Transverse colon (tissue), 4 donors: ENCODE data around the gene KAT7. TPM values are rescaled to one million over a fixed set of nuclear protein-coding genes. Genes with fewer than 3 reads are reported as not detected.

Experiments used
- DNase-seq: peaks from one replicate; pipeline ENCODE4 v3.0.0-alpha.2; 2019
- H3K27ac ChIP-seq, 4 donors: fragments of 200-600 bp; sonication (generic); 2 replicates each; pipeline ENCODE4 v1.5.1; 2016 to 2018; ENCODE audit warnings: inconsistent platforms in 4 of 4
- H3K27me3 ChIP-seq: fragments of 200-600 bp; sonication (generic); 2 replicates; pipeline ENCODE4 v1.5.1; 2017; ENCODE audit warnings: inconsistent platforms
- H3K36me3 ChIP-seq, 4 donors: fragments of 200-600 bp; sonication (generic); 2 replicates each; pipeline ENCODE4 v1.5.1; 2017 to 2019; ENCODE audit warnings: inconsistent platforms in 4 of 4
- H3K4me1 ChIP-seq, 4 donors: fragments of 200-600 bp; sonication (generic); 2 replicates each; pipeline ENCODE4 v1.5.1; 2017 to 2020; ENCODE audit warnings: inconsistent platforms in 4 of 4
- H3K4me3 ChIP-seq, 4 donors: fragments of 200-600 bp; sonication (generic); 1 replicate in 1 of 4; 2 replicates in 3 of 4; pipeline versions ENCODE4 v1.5.1 to v1.6.1; 2017 to 2019; ENCODE audit warnings: inconsistent platforms in 4 of 4
- H3K9me3 ChIP-seq, 2 donors: fragments of 200-600 bp; sonication (generic); 2 replicates each; pipeline ENCODE4 v1.5.1; 2017 to 2019; ENCODE audit warnings: inconsistent platforms in 2 of 2
- CTCF ChIP-seq, 5 experiments: fragments of 200-600 bp in 3 of 5; fragments of 450-650 bp in 2 of 5; sonication (generic) in 3 of 5; IDR thresholded peaks; 1 replicate in 2 of 5; 2 replicates in 3 of 5; pipeline ENCODE4 v1.5.1; 2016 to 2017; ENCODE audit warnings: antibody characterized with exemption in 5 of 5, inconsistent platforms in 3 of 5, mild to moderate bottlenecking in 2 of 5, moderate library complexity in 1 of 5
- EP300 ChIP-seq: sonication (generic); formaldehyde crosslinking; IDR thresholded peaks from one replicate; pipeline ENCODE4 v1.6.1; 2017; ENCODE audit warnings: antibody characterized with exemption, low read depth
- POLR2A ChIP-seq: fragments of 450-650 bp; IDR thresholded peaks from one replicate; pipeline ENCODE4 v1.6.1; 2016; ENCODE audit warnings: antibody characterized with exemption, mild to moderate bottlenecking, moderate library complexity
- POLR2AphosphoS5 ChIP-seq, 3 donors: sonication (generic); formaldehyde crosslinking; IDR thresholded peaks; one replicate each; pipeline ENCODE4 v1.6.1; 2016; ENCODE audit warnings: antibody characterized with exemption in 3 of 3
- WGBS, 2 donors: methylation state at CpG; one replicate each; pipeline ENCODE4 v1.1.5; 2018; ENCODE audit warnings: low coverage in 1 of 2; 5-methylcytosine and 5-hydroxymethylcytosine counted together
- in situ Hi-C, 4 donors: fragments of 200-750 bp; cut with MboI; loops; one replicate each; pipeline versions ENCODE4 v1.15.0 to v1.15.1; 2017; ENCODE audit warnings: low sequenced_read_pairs in 3 of 4, low pct_ligation_motif_present in 1 of 4, low pct_unique_long_range_greater_than_20kb in 1 of 4
- intact Hi-C: fragments of 100-400 bp; cut with DNase I; formaldehyde crosslinking; loops from one replicate; pipeline ENCODE4 v1.15.1; 2023; ENCODE audit warnings: low total_unique reads
- total RNA-seq, 4 donors: library from RNA; depleted of rRNA; stranded (reverse); fragments of >200 nt; gene quantifications; one replicate each; pipeline ENCODE4 v1.1.0, GENCODE V29; 2016

KAT7 gene
- total RNA-seq, 4 donors from 2014 or later = 21.3 to 54.2 (median 32.8) TPM

- H3K27me3 ChIP-seq = peaks cover 6% of the 10 kb centered on the region
- H3K9me3 ChIP-seq = no peaks in the 10 kb centered on the region
- WGBS, 2 donors = 43% methylated on average over 1 of the region's 1 CpG; no CpG with 5 or more reads in 1 of the 2 donors
- in situ Hi-C loops (loop anchor here in 2 of 4 donors (10.0 to 25.0 kb wide), 2 partner anchors 126 to 307 kb away; partner anchors contain the start of gene DLX3 (in 1 of the 2)), intact Hi-C loops (loop anchor here (10.0 kb wide), 1 partner anchor 206 kb away; no protein-coding TSS in a partner anchor)
- TF ChIP-seq EP300 (no peak), POLR2A (no peak)
- H3K4me1 ChIP-seq = no peaks in the 10 kb centered on the region
- H3K4me3 ChIP-seq = no peak overlapping the region
- H3K36me3 ChIP-seq = no peaks in the 10 kb centered on the region
- no peak for DNase-seq
- no peak overlapping the region for H3K27ac ChIP-seq
Observed at GRCh38 chr17:49869038-49869374, 80.5 kb downstream of the KAT7 start.

- no peak overlapping the region for H3K4me3 ChIP-seq
- no peak overlapping the region for H3K27ac ChIP-seq
- H3K9me3 ChIP-seq = no peaks in the 10 kb centered on the region
- intact Hi-C loops (no loop called here), in situ Hi-C loops (loop anchor here in 1 of 4 donors (25.0 kb wide), 1 partner anchor 308 kb away; no protein-coding TSS in a partner anchor)
- DNase-seq = no peak
- 84% methylated on average over 11 of the region's 11 CpGs; no CpG with 5 or more reads in 1 of the 2 donors for WGBS, 2 donors
- TF ChIP-seq POLR2A (no peak), EP300 (no peak), POLR2AphosphoS5 (IDR thresholded peaks at IDR 0.05) (no peak), CTCF (IDR thresholded peaks at IDR 0.05) (no peak)
- no peaks in the 10 kb centered on the region for H3K4me1 ChIP-seq
- peaks cover 9% of the 10 kb centered on the region for H3K27me3 ChIP-seq
- no peaks in the 10 kb centered on the region for H3K36me3 ChIP-seq
Observed at GRCh38 chr17:49870298-49870697, 81.8 kb downstream of the KAT7 start.

- Histone ChIP-seq H3K27ac (no peak overlapping the region), H3K4me3 (no peak overlapping the region), H3K36me3 (no peaks in the 10 kb centered on the region), H3K27me3 (peaks cover 10% of the 10 kb centered on the region), H3K9me3 (no peaks in the 10 kb centered on the region), H3K4me1 (no peaks in the 10 kb centered on the region)
- intact Hi-C loops = no loop called here
- in situ Hi-C loops = loop anchor here in 1 of 4 donors (25.0 kb wide), 1 partner anchor 309 kb away; no protein-coding TSS in a partner anchor
- TF ChIP-seq POLR2A (no peak), EP300 (no peak), POLR2AphosphoS5 (IDR thresholded peaks at IDR 0.05) (no peak), CTCF (IDR thresholded peaks at IDR 0.05) (no peak)
- no peak for DNase-seq
- 67% methylated on average over 7 of the region's 7 CpGs; no CpG with 5 or more reads in 1 of the 2 donors for WGBS, 2 donors
Observed at GRCh38 chr17:49871211-49871610, 82.7 kb downstream of the KAT7 start.

- 77% methylated on average over 6 of the region's 6 CpGs; no CpG with 5 or more reads in 1 of the 2 donors for WGBS, 2 donors
- intact Hi-C loops (no loop called here), in situ Hi-C loops (loop anchor here in 1 of 4 donors (25.0 kb wide), 1 partner anchor 311 kb away; no protein-coding TSS in a partner anchor)
- peaks cover 21% of the 10 kb centered on the region for H3K27me3 ChIP-seq
- no peak for DNase-seq
- H3K4me1 ChIP-seq = no peaks in the 10 kb centered on the region
- no peak for TF ChIP-seq POLR2A
- TF ChIP-seq EP300 = no peak
- no peak for TF ChIP-seq CTCF (IDR thresholded peaks at IDR 0.05)
- no peak for TF ChIP-seq POLR2AphosphoS5 (IDR thresholded peaks at IDR 0.05)
- no peaks in the 10 kb centered on the region for H3K36me3 ChIP-seq
- H3K9me3 ChIP-seq = no peaks in the 10 kb centered on the region
- H3K4me3 ChIP-seq = no peak overlapping the region
- no peak overlapping the region for H3K27ac ChIP-seq
Observed at GRCh38 chr17:49872754-49873377, 84.4 kb downstream of the KAT7 start.
